NCI-H187 treated with DMSO at 0.1 percent for 48 hours (cell line): Measurements from ENCODE around the gene DTX3.
"Not testable (repeated sequence)": the region's sequence is repeated elsewhere in the genome, so short reads cannot be mapped to it uniquely, and the experiment has no call there.

ENCODE experiments used
- DNase-seq: peaks from one replicate; lab custom pipeline; 2025; lab: John Stamatoyannopoulos, UW

The DTX3 gene

DNA sequence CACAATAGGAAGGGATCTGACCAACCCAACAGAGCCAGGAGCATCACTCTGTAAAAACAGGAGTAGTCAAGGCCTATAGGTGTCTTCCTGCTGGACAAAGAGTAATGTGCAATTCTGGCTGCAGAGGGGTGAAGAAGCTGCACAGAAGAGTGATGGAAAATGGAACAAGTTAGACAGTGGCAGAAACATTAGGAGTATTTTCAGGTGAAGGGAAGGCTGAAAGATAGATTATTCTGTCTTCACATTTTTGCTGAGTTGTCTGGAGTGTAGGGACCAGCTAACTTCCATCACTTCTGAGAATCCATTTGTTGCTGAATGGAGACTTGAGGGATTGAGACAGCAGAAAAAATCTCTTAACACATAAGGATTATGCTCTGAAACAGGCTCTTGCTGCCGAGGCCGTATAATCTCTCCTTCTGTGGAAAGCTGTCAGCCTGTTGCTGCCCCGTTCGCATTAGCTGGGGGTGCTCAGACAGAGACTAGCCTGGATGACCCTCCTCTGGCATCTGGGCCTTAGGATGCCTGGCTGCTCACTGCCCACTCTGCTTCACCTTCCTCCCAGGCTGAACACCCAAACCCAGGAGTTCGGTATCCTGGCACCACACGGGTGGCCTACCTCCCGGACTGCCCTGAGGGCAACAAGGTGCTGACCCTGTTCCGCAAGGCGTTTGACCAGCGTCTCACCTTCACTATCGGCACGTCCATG is 3.5 kb downstream of the DTX3 start:
- DNase-seq, result no peak

DNA sequence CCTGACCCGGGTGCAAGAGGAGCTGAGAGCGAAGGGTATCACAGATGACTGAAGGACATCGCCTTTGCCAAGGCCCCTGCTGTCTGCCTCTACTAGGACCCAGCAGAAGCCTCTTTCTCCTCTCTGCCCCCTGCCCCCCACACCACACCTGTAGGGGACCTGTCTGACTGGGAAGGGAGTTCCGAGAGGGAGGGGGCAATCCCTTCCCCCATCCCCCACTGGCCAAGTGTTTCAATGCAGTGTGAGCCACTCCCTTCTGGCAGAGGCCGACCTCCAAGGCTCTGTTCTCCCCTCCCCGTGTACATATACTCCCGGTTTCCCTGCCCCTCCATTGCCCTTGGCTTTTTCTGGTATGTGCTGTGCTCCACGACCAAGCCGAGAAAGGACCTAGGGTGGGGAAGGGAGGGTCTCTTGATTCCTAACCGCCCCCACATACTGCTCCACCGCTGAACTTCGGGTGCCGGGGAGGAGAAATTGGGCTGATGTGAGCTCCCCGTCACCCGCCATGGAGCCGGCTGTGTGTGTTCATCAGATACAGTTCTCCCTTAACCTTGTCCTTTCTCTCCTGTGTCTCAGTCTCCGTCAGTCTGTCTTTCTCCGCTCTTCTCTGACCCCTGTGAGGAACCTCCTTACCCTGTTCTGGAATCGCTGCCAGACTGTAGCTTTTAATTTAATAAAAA is 4.6 kb downstream of the DTX3 start:
- DNase-seq, result no peak

DNA sequence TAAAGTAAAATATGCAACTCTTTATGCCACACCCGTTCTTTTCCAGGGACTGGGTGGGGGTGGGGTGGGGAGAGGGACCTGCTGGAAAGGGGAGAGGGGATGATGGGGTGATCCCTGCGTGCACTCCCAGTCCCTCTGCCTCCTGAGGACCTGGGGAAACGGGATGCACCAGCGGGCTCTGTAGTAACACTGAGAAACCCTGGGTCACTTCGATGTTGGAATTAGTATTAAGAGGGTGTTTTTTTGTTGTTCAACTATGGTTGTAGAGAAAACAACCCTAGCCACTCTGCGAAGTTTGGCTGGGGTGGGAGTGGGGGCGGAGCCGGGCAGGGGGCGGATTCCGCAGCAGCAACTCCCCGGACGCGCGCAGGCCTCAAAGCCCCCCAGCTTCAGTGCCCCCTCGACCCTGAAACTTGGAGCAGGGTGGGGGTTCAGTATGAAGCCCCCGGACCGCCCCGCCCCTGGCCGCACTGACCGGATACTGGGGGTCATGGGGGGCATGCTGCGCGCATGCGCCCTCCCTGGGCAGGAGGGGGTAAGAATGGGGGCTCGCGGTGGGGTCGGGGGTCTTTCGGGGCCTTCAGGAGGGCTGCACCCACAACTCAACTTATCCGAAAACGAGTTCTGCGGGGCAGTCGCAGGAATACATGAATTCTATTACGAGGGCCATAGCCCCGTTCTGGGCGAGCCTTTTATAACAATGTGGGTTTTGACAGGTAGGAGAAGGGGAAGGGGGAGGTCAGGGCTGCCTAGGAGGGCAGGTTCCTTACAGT is 5.3 kb downstream of the DTX3 start:
- DNase-seq, result no peak

DNA sequence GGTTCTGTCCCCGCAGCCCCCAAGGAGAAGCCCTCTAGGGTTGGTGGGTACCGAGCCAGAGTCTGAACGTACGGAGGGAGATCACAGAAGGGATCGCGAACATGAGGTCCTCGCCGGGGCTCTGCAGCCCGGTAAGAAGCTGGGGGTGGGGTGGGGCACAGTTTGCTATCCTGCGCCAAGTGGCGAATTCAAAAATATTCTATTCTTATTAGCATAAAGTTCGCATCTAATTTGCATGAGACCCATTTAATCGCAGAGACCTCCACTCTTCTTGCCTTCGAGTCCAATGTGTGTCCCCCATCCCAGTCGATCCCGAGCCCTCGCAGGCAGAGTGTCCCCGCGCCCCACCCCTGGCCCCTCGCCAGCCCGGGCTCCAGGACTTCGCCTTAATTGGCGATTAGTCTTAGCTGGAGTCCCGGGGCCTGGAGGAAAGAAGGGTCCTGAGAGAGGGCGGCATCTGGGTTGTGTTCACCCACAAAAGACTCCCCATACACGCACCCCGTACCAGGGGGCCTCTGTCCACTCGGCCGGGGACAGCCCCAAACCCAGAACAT is 6.0 kb downstream of the DTX3 start:
- no peak for DNase-seq

DNA sequence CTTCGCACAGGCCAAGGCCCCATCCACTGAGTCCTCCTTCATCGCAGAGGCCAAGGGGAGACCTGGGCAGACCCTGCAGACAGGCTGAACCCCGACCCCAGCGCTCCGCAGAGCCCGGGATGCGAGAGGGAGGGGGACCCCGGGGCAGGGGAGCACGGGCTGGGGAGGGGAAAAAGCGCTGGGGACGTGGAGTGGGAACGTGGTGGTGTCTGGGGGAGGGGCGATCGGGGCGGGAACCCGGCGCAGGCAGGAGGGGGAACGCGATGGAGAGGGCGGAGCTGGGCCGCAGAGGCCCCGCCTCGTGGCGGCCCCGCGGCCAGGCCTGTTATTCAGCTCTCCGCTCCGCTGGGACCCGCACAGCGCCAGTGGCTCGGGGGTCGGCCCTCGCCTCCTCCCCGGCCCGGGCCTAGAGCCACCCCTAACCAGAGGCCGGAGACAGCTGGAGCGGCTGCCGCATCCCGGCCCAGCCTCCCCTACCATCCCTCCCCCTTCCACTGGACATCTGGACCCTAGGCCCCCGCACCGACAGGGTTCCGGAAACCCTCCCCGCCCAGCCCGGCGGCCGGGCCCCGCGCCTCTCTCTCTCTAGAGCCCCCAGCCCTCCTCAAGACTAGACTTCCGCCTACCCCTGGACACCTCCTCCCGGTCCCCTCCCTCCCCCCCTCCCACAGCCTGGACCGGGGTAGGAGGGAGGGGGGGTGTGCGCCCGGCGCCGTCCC is 6.6 kb downstream of the DTX3 start, which contains the start of gene ARHGEF25:
ARHGEF25 (plus strand) TSS at position 328 of the 719 bp plus-strand sequence. CDS start 460 bp downstream, outside the sequence.
- no peak for DNase-seq

DNA sequence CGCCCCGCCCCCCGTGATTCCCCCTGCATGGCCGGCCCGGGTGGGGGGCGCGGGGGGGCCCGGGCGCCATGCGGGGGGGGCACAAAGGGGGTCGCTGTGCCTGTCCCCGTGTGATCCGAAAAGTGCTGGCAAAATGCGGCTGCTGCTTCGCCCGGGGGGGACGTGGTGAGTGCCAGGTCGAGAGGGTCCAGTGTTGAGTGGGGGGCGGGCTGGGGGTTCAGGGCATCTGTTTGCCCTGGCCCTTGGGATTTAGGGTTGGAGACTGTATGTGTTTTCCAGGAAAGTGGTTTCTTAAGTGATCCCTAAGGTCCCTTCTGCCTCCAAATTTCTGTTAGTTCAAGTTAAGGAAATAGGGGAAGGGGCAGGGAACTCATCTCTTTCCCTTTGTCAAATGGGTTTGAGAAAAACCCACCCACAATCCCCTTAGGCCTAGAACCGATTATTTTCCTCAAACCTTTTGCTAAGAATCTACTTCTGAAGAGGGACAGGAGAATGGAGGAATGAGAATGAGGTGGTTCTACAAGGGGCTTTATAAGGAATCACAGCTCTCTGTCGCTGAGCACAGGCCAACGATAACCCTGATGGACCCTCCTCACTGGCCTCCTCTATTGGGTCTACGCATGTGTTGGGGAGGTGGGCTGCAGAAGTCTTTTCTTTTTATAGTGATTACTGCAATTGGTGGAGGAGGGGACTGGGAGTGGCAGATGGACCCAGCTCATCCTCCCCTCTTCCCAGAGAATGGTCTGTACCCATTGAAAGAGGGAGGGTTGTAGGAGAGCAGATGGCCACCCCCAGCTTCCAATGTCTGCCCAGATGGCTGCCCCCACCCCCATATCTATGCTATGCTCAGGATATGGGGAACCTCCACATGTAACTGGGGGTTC is 7.4 kb downstream of the DTX3 start:
- no peak for DNase-seq

DNA sequence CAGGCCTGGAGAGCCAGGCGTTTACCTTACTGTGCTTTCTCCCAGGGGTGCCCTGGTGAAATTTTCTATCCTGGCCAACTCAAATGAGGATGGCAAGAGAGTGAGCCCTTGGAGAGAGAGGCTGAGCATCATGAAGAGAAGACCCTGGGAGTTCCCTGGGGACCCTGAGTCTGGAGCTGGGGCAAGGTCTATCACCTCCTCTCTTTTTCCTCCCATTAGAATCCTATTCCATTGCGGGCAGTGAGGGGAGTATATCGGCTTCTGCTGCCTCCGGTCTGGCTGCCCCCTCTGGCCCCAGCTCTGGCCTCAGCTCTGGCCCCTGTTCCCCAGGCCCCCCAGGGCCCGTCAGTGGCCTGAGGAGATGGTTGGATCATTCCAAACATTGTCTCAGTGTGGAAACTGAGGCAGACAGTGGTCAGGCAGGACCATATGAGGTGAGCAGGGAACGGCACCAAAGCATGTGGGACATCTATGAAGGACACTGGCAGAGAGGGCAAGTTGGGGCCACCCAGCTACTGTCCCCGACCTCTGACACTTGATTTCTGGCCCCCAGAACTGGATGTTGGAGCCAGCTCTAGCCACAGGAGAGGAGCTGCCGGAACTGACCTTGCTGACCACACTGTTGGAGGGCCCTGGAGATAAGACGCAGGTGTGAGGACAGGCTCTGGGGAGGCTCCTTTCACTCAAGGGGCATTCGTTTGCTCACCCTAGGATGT is 8.2 kb downstream of the DTX3 start:
- no peak for DNase-seq

DNA sequence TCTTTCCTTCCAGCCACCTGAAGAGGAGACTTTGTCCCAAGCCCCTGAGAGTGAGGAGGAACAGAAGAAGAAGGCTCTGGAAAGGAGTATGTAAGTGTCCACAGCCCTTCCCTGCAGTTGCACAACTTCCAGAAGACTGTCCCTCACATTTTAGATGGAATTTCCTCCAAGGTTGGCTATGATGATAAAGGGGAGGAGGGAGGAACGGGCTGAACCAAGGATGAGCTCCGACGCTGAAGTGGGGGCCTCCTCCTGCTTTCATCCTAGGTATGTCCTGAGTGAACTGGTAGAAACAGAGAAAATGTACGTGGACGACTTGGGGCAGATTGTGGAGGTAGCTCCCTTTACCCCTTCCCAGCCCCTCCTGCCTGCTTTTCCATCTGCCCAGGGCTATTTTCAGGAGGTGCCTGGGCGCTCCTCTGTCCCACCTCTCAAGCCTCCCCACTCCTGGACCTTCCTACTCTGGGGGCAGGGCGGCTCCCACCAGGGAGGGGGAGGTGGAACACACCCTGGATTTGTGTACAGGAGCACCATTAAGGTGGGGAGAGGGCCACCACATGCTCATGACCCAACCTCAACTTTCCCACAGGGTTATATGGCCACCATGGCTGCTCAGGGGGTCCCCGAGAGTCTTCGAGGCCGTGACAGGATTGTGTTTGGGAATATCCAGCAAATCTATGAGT is 8.9 kb downstream of the DTX3 start:
- no peak for DNase-seq

DNA sequence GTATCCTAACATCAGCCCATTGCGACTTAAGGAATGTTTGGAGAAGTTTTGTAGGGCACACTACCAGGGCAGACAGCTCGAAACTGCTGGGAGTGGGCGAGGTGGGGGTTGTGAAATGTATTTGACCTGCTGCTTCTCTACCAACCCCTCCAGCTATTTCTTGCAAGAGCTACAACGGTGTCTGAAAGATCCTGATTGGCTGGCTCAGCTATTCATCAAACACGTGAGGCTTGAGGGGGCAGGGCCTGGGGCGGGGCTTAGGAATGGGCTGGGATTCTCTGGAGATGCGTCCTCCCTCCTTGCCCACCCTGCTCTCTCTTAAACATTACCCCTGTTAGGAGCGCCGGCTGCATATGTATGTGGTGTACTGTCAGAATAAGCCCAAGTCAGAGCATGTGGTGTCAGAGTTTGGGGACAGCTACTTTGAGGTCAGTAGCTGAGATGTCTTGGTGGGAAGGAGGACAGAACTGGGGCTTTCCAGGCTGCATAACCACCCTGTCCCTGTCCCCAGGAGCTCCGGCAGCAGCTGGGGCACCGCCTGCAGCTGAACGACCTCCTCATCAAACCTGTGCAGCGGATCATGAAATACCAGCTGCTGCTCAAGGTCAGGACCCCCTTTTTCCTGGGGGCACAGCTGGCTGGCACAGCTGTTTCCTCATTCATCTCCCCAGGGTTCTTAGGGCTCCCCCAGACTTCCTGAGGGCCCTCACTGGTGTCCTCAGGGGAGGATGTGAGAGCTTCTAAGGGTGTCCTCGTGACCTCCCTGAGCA is 9.7 kb downstream of the DTX3 start:
- no peak for DNase-seq

DNA sequence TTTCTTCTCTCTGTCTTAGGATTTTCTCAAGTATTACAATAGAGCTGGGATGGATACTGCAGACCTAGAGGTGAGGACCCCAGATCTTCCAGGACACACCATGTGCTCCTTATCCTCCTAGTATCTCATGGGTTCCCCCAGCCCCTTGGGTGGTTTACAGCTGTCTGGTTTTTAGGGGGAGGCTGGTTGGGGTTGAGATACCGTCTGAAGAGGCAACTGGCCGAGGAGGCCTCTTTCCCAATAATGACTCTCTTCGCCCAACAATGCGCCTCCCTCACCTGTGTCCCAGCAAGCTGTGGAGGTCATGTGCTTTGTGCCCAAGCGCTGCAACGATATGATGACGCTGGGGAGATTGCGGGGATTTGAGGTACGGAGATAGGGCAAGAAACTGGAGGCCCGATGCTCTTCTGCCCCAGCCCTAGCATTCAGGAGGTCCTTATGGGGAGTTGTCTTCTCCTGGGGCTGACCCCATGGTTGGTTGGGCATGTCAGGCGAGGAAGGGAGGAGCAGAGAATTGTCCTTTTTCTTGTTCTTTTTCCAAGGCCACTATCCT is 10.4 kb downstream of the DTX3 start:
- DNase-seq, result no peak

DNA sequence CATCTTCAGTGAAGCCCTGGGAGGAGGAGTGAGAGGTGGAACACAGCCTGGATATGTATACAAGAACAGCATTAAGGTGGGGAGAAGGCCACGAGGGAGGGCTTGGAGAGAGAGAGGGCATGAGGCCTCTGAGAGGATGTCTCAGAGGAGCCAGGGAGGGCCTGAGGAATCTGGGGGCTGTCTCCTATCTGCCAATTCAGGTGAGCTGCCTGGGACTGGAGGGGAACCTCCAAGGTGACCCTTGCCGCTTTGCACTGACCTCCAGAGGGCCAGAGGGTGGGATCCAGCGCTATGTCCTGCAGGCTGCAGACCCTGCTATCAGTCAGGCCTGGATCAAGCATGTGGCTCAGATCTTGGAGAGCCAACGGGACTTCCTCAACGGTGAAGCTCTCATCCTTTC is 11.0 kb downstream of the DTX3 start:
- DNase-seq, result no peak

DNA sequence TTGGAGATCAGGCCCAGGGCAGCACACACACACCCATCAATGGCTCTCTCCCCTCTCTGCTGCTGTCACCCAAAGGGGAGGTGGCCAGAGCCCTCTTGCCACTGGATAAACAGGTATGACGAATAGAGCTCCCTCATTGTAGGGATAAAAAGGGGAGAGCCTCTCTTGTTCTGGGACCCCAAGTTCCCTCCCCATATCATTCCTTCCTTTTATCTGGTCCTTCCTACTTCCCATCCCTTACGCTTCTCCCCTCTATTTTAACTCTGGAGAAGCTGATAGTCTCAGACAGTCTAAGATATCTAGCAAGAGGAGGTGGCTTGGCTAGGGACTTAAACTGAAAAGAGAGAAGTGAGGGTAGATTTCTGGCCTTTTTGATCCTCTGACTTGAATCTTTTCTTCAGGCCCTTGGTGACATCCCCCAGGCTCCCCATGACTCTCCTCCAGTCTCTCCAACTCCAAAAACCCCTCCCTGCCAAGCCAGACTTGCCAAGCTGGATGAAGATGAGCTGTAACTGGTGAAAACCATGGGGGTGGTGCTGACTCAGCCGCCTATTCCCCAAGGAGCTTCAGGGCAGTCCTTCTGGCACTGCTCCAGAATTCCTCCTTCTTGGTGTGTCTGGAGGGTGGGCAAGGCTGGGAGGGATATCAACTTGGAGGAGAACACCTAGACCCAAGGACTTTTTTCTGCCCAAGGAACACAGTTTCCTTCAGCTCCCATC is 11.9 kb downstream of the DTX3 start:
- no peak for DNase-seq

DNA sequence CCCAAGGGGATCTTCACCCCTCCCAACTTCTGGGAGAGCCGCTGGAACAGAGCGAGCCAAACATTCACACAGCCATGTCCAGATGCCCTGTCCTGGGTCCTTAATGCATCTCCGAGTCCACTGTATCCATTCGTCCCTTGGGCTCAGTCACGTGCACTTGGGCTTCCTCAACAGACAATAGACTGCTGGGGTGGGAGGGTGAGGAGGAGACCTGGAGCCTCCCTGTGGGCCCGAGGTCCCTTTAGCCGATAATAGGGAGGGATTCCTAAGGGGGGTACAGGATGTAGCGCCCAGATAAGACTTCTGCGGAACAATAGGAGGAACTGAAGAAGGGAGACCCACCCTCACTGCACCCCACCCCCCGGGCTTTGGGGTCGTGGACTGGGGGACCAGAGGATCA is 13.3 kb downstream of the DTX3 start:
- no peak for DNase-seq

DNA sequence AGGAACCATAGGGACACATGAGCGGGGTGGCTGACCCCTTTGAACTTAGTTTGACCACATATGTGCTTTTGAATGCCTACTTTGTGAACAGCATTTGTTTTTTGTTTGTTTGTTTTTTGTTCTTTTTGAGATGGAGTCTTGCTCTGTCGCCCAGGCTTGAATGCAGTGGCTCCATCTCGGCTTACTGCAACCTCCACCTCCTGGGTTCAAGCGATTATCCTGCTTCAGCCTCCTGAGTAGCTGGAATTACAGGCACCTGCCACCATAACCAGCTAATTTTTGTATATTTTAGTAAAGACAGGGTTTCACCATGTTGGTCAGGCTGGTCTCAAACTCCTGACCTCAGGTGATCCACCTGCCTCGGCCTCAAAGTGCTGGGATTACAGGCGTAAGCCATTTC is 13.8 kb downstream of the DTX3 start:
- not testable (repeated sequence) for DNase-seq

DNA sequence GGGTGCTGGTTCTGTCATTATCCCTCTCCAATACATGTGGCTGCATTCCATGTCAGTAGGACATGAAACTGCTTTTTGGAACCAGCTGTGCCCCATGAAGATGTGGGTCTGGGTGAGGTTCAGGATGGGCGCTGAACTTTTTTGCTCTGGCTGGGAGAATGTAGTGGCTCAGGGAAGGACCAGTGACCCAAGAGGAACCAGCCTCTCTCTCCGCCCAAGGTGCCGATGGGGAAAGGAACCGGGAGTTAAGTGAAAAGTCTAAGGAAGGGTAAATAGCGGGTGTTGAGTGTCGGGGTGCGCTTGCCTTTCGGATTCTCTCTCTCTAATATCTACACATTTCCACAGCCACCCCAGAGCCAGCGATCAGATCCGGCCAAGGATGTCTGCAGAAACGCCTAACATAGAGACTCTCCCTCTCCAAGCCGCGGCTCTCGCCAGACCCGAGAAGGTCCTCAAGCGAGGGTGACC is 14.4 kb downstream of the DTX3 start:
- DNase-seq, result no peak

DNA sequence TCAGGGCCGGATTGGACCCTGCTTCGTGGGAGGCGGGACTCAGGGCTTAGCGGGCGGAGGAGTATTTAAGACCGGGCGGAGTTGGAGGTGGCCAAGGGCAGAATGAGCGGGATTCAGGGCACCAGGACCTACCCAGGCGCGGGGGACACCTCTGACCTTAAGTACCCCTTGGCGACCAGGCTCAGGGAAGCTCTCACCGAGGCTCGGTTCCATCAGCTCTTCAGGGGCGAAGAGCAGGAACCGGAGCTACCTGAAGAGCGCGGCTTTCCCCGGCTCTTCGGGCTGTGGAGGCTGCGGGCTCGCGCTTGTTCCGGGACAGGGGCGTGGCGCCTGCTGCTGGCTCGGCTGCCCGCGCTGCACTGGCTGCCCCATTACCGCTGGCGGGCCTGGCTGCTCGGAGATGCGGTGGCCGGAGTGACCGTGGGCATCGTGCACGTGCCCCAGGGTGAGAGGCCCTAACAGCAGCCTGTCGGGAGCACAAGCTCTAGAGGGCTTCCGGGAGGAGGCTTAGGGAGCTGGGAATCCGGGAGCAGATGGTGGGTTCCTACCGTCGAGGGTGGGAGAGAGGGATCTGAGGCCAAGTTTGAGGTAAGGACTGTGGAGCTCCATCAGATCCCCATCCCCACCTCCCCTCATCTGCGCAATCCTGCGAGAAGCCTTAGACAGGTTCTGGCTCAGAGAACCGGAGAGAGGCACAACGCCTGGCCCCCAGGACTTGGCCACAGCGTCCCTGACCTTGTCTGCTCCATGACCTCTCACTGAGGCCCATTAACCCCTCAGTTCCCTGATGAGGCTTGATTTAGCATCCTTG is 15.0 kb downstream of the DTX3 start:
- DNase-seq, result no peak
